Natural killer cell (primary cell): ENCODE results near the gene ADPRM. TPM values are rescaled to one million over a fixed set of nuclear protein-coding genes. Genes with fewer than 3 reads are reported as not detected.

Experiments
- ATAC-seq, 3 donors: fragments of 150-1000 bp in 2 of 3; fragments of 200-7000 bp in 1 of 3; cut with Tn5 transposase; 1 replicate in 1 of 3; 2 replicates in 2 of 3; pipeline ENCODE4 v1.10.0; 2021; ENCODE audit warnings: mild to moderate bottlenecking in 2 of 3, moderate library complexity in 2 of 3
- DNase-seq, 2 donors: peaks; one replicate each; pipeline versions ENCODE4 v3.0.0 to v3.0.0-alpha.2; 2013 to 2021; ENCODE audit warnings: mixed read lengths in 1 of 2
- H3K27ac ChIP-seq: one replicate; pipeline ENCODE4 v1.5.1; 2013; ENCODE audit warnings: mild to moderate bottlenecking, low read length
- H3K27me3 ChIP-seq: one replicate; pipeline ENCODE4 v1.6.1; 2013; ENCODE audit warnings: low read length; ENCODE audit not compliant: control insufficient read depth, insufficient read depth
- H3K36me3 ChIP-seq: one replicate; pipeline ENCODE4 v1.6.1; 2013; ENCODE audit warnings: low read length; ENCODE audit not compliant: control insufficient read depth, insufficient read depth
- H3K4me1 ChIP-seq: one replicate; pipeline ENCODE4 v1.6.1; 2013; ENCODE audit warnings: low read length; ENCODE audit not compliant: control insufficient read depth, insufficient read depth
- H3K4me3 ChIP-seq: one replicate; pipeline ENCODE4 v1.5.1; 2013; ENCODE audit warnings: low read length
- H3K9me3 ChIP-seq: one replicate; pipeline ENCODE4 v1.6.1; 2013; ENCODE audit warnings: low read length; ENCODE audit not compliant: control insufficient read depth, insufficient read depth
- H3K27ac Mint-ChIP-seq, 2 donors: one replicate each; pipeline ENCODE4 v1.8.0; 2022; ENCODE audit warnings: mild to moderate bottlenecking in 2 of 2, mixed read lengths in 2 of 2, moderate library complexity in 1 of 2
- H3K27me3 Mint-ChIP-seq, 2 donors: one replicate each; pipeline ENCODE4 v1.8.0; 2022; ENCODE audit warnings: low read depth in 2 of 2, mixed read lengths in 2 of 2
- H3K36me3 Mint-ChIP-seq: one replicate; pipeline ENCODE4 v1.8.0; 2022; ENCODE audit warnings: mixed read lengths
- H3K4me1 Mint-ChIP-seq, 2 donors: one replicate each; pipeline ENCODE4 v1.8.0; 2022; ENCODE audit warnings: mixed read lengths in 2 of 2
- H3K4me3 Mint-ChIP-seq: one replicate; pipeline ENCODE4 v1.8.0; 2022; ENCODE audit warnings: mild to moderate bottlenecking, moderate library complexity, mixed read lengths
- H3K9me3 Mint-ChIP-seq, 2 donors: one replicate each; pipeline ENCODE4 v1.8.0; 2022; ENCODE audit warnings: mixed read lengths in 2 of 2
- WGBS: methylation state at CpG from one replicate; pipeline ENCODE4 v1.1.7; 2013; ENCODE audit warnings: missing lambda C conversion rate; ENCODE audit not compliant: insufficient coverage; 5-methylcytosine and 5-hydroxymethylcytosine counted together
- intact Hi-C: fragments of 100-400 bp; cut with micrococcal nuclease; formaldehyde crosslinking; loops from one replicate; pipeline ENCODE4 v1.14.2; 2022
- total RNA-seq, 4 donors: library from RNA; stranded (reverse); fragments of 120-200 nt in 1 of 4; gene quantifications; one replicate each; pipeline versions ENCODE4 v1.2.3 to v1.2.4, GENCODE V29; 2013 to 2022
- TF ChIP-seq, protein P1 (sequence below): fragments of 200-600 bp; IDR thresholded peaks from one replicate; pipeline ENCODE4 v1.8.0; 2022; ENCODE audit warnings: antibody characterized with exemption

ADPRM gene
- total RNA-seq, 3 donors from 2014 or later (not counting 1 experiment from before 2014, with no cell fraction given) = 9.5 to 10.7 (median 9.5) TPM

DNA sequence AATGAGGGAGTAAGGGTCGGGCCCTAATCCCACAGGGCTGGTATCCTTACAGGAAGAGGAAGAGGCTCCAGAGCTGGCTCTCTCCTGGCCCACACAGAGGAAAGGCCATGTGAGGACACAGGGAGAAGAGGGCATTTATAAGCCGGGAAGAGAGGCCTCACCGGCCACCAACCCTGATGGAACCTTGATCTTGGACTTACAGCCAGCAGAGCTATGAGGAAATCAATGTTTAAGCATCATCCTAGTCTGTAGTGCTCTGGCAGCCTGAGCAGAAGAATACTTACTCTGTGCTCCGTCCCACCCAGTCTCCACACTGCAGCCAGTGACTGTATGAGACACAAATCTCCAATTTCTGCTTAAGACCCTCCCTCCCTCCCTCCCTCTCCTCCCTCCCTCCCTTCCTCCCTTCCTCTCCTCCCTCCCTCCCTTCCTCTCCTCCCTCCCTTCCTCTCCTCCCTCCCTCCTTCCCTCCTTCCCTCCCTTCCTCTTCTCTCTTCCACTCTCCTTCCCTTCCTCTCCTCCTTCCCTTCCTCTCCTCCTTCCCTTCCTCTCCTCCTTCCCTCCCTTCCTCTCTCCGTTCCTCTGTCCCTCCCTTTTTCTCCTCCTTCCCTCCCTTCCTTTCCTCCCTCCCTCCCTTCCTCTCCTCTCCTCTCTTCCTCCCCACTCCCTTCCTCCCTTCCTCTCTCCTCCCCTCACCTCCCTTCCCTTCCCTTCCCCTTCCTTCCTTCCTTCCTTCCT lies 41.3 kb downstream of the ADPRM start:
- ATAC-seq (no peak), DNase-seq (no peak)
- H3K9me3 Mint-ChIP-seq = no peaks in the 10 kb centered on the region

GRCh38 chr17:10739386-10739785 lies 42.0 kb downstream of the ADPRM start:
- Histone ChIP-seq H3K27me3 (no peaks in the 10 kb centered on the region), H3K4me1 (no peaks in the 10 kb centered on the region), H3K27ac (no peak overlapping the region), H3K4me3 (no peak overlapping the region), H3K9me3 (no peaks in the 10 kb centered on the region), H3K36me3 (no peaks in the 10 kb centered on the region)
- Mint-ChIP-seq H3K27me3 (peaks cover 0 to 8% of the 10 kb centered on the region in 2 donors), H3K27ac (no peak overlapping the region), H3K4me3 (no peak overlapping the region), H3K36me3 (no peaks in the 10 kb centered on the region), H3K4me1 (peaks cover 5 to 6% of the 10 kb centered on the region in 2 donors), H3K9me3 (no peaks in the 10 kb centered on the region)
- ATAC-seq = no peak
- intact Hi-C loops = no loop called here
- 92% methylated on average over 5 of the region's 5 CpGs for WGBS
- no peak for DNase-seq
- TF ChIP-seq, protein P1, sequence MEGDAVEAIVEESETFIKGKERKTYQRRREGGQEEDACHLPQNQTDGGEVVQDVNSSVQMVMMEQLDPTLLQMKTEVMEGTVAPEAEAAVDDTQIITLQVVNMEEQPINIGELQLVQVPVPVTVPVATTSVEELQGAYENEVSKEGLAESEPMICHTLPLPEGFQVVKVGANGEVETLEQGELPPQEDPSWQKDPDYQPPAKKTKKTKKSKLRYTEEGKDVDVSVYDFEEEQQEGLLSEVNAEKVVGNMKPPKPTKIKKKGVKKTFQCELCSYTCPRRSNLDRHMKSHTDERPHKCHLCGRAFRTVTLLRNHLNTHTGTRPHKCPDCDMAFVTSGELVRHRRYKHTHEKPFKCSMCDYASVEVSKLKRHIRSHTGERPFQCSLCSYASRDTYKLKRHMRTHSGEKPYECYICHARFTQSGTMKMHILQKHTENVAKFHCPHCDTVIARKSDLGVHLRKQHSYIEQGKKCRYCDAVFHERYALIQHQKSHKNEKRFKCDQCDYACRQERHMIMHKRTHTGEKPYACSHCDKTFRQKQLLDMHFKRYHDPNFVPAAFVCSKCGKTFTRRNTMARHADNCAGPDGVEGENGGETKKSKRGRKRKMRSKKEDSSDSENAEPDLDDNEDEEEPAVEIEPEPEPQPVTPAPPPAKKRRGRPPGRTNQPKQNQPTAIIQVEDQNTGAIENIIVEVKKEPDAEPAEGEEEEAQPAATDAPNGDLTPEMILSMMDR = no peak

More for the DNA sequence above, 41.3 kb downstream of the ADPRM start:
- Mint-ChIP-seq H3K36me3 (no peaks in the 10 kb centered on the region), H3K27me3 (peaks cover 0 to 8% of the 10 kb centered on the region in 2 donors), H3K4me1 (peaks cover 5% of the 10 kb centered on the region in 2 donors), H3K4me3 (no peak overlapping the region), H3K27ac (no peak overlapping the region)
- WGBS = 92% methylated on average over 5 of the region's 5 CpGs
- TF ChIP-seq, protein P1 = no peak
- H3K4me1 ChIP-seq = no peaks in the 10 kb centered on the region
- no peaks in the 10 kb centered on the region for H3K9me3 ChIP-seq
- H3K4me3 ChIP-seq = no peak overlapping the region
- H3K27me3 ChIP-seq = no peaks in the 10 kb centered on the region
- no peaks in the 10 kb centered on the region for H3K36me3 ChIP-seq
- no peak overlapping the region for H3K27ac ChIP-seq
- intact Hi-C loops = no loop called here

GRCh38 chr17:10741416-10742135 lies 44.2 kb downstream of the ADPRM start:
- Histone ChIP-seq H3K27me3 (no peaks in the 10 kb centered on the region), H3K4me1 (no peaks in the 10 kb centered on the region), H3K36me3 (no peaks in the 10 kb centered on the region), H3K9me3 (no peaks in the 10 kb centered on the region), H3K27ac (no peak overlapping the region), H3K4me3 (no peak overlapping the region)
- Mint-ChIP-seq H3K27ac (no peak overlapping the region), H3K4me1 (peaks cover 5 to 11% of the 10 kb centered on the region in 2 donors), H3K9me3 (no peaks in the 10 kb centered on the region), H3K36me3 (no peaks in the 10 kb centered on the region), H3K4me3 (no peak overlapping the region), H3K27me3 (peaks cover 0 to 8% of the 10 kb centered on the region in 2 donors)
- intact Hi-C loops = no loop called here
- WGBS = 87% methylated on average over 10 of the region's 10 CpGs
- TF ChIP-seq, protein P1 = no peak
- DNase-seq (no peak), ATAC-seq (no peak)
